Activated T-helper 2 cell treated with anti-CD3 and anti-CD28 coated beads, Interferon-gamma antibody, Interleukin-2, Interleukin-4, amounts not matched to agents 10 μg/mL and 5 μg/mL and 100 μg/mL, durations not matched to agents 14 hours and 24 hours and 36 hours (primary cell): Measurements from ENCODE around the gene SETD6. TPM values are rescaled to one million over a fixed set of nuclear protein-coding genes. Genes with fewer than 3 reads are reported as not detected.
"Not testable (repeated sequence)": the region's sequence is repeated elsewhere in the genome, so short reads cannot be mapped to it uniquely, and the experiment has no call there.

Experiments
- DNase-seq: peaks from one replicate; pipeline ENCODE4 v3.0.0; 2021; ENCODE audit warnings: low spot score
- H3K27ac Mint-ChIP-seq: one replicate; pipeline ENCODE4 v1.8.0; 2021; ENCODE audit warnings: mixed read lengths
- H3K27me3 Mint-ChIP-seq: one replicate; pipeline ENCODE4 v1.8.0; 2021; ENCODE audit warnings: low read depth, mixed read lengths
- H3K36me3 Mint-ChIP-seq: one replicate; pipeline ENCODE4 v1.8.0; 2021; ENCODE audit warnings: low read depth, mixed read lengths
- H3K4me1 Mint-ChIP-seq: one replicate; pipeline ENCODE4 v1.8.0; 2021; ENCODE audit warnings: low read depth, mixed read lengths
- H3K4me3 Mint-ChIP-seq: one replicate; pipeline ENCODE4 v1.8.0; 2021; ENCODE audit warnings: low read depth, mild to moderate bottlenecking, moderate library complexity, mixed read lengths
- H3K9me3 Mint-ChIP-seq: one replicate; pipeline ENCODE4 v1.8.0; 2021; ENCODE audit warnings: mixed read lengths
- intact Hi-C: fragments of 100-400 bp; cut with micrococcal nuclease; formaldehyde crosslinking; loops from one replicate; pipeline ENCODE4 v1.15.1; 2023
- total RNA-seq: library from RNA; stranded (reverse); gene quantifications from 2 replicates; pipeline ENCODE4 v1.2.3, GENCODE V29; 2022

Gene SETD6
- total RNA-seq, 1 donor from 2014 or later: 24.4 TPM

DNA sequence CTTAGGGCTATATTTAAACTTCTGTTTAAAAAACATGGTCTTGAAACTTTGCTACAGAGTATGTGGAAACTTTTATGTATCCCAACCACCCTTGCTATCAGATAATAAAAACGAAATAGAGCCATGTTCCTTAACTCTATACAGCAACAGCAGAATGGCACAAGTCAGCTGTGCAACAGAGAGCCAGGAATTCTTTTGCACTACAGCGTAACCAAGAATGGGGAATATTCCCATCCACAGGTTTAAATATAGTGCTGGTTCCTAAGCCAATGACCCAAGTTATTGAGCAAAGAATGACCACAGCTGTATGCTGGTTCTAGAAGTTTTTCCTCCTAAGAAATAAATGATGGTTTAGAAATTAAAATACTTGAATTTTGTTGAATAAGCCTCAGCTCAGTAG, 33.1 kb downstream of the SETD6 start:
- peaks cover 86% of the 10 kb centered on the region for H3K36me3 Mint-ChIP-seq
- no peak overlapping the region for H3K4me3 Mint-ChIP-seq
- no peaks in the 10 kb centered on the region for H3K9me3 Mint-ChIP-seq
- H3K27me3 Mint-ChIP-seq: no peaks in the 10 kb centered on the region
- intact Hi-C loops: no loop called here
- no peak overlapping the region for H3K27ac Mint-ChIP-seq
- no peak for DNase-seq
- H3K4me1 Mint-ChIP-seq: no peaks in the 10 kb centered on the region

- intact Hi-C loops: no loop called here
- H3K27me3 Mint-ChIP-seq: no peaks in the 10 kb centered on the region
- no peak overlapping the region for H3K4me3 Mint-ChIP-seq
- H3K9me3 Mint-ChIP-seq: no peaks in the 10 kb centered on the region
- no peak for DNase-seq
- H3K27ac Mint-ChIP-seq: no peak overlapping the region
- no peaks in the 10 kb centered on the region for H3K4me1 Mint-ChIP-seq
- H3K36me3 Mint-ChIP-seq: peaks cover 84% of the 10 kb centered on the region
These were observed 36.2 kb downstream of the SETD6 start for GRCh38 chr16:58551496-58551895.

DNA sequence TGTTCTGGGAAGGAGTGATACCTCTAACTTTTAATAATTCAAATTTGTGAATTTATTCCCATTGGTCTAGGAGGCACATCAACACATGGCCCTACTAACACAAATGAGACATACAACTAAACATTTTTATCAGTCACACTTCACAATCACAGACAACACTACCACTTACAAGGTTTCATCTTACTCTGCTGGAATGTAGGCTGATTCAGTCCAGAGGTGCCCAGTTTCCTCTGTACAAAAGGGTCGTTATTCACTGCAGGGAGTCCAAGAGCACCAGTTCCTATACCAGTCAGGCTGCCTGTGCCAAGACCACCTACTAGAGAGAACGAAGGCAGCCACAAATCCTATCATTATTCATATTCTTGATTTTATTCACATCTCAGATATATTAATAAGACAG, 41.4 kb downstream of the SETD6 start:
- no peak for DNase-seq
- H3K4me1 Mint-ChIP-seq: no peaks in the 10 kb centered on the region
- H3K4me3 Mint-ChIP-seq: no peak overlapping the region
- no peak overlapping the region for H3K27ac Mint-ChIP-seq
- intact Hi-C loops: loop anchor here (5.0 kb wide), 1 partner anchor 34 kb away; no protein-coding TSS in a partner anchor
- peaks cover 67% of the 10 kb centered on the region for H3K36me3 Mint-ChIP-seq
- no peaks in the 10 kb centered on the region for H3K9me3 Mint-ChIP-seq
- no peaks in the 10 kb centered on the region for H3K27me3 Mint-ChIP-seq

- Mint-ChIP-seq H3K9me3 (no peaks in the 10 kb centered on the region), H3K4me3 (no peak overlapping the region), H3K27me3 (no peaks in the 10 kb centered on the region), H3K36me3 (peaks cover 56% of the 10 kb centered on the region), H3K4me1 (no peaks in the 10 kb centered on the region), H3K27ac (no peak overlapping the region)
- no peak for DNase-seq
- intact Hi-C loops: no loop called here
These were observed 47.9 kb downstream of the SETD6 start for GRCh38 chr16:58563235-58563634.

DNA sequence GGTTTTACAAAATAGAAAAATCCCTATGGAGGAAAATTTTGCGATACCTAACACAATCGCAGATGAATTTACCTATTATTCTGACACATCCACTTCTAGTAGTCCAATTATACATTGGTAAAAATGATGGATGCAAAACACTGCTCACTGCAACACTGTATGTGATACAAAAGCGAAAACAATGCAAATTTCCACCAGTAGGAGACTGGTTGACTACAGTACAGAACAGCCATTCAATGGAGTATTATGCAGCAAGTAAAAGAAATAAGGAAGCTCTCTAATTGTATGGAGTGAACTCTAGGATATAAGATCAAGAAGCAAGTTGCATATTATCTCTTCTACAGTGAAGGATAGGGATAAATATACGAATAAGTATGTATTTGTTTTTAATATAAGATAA, 48.5 kb downstream of the SETD6 start:
- H3K27ac Mint-ChIP-seq: no peak overlapping the region
- H3K9me3 Mint-ChIP-seq: no peaks in the 10 kb centered on the region
- no peak overlapping the region for H3K4me3 Mint-ChIP-seq
- no peaks in the 10 kb centered on the region for H3K27me3 Mint-ChIP-seq
- no peak for DNase-seq
- intact Hi-C loops: no loop called here
- no peaks in the 10 kb centered on the region for H3K4me1 Mint-ChIP-seq
- peaks cover 56% of the 10 kb centered on the region for H3K36me3 Mint-ChIP-seq

DNA sequence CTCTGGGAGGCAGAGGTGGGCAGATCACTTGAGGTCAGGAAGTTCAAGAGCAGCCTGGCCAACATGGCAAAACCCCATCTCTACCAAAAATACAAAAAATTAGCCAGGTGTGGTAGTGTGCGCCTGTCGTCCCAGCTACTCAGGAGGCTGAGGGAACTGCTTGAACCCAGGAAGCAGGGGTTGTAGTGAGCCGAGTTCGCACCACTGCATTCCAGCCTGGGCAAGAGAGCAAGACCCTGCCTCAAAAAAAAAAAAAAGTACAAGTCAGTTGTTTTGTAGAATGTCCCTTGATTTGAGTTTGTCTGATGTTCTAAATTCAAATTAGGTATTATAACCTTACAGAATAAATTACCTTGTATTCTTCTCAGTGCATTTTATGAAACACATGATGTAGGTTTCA, 50.4 kb downstream of the SETD6 start:
- intact Hi-C loops, H3K4me3 Mint-ChIP-seq, DNase-seq, H3K9me3 Mint-ChIP-seq, H3K4me1 Mint-ChIP-seq, H3K27ac Mint-ChIP-seq, H3K27me3 Mint-ChIP-seq: not testable (repeated sequence)
- peaks cover 65% of the 10 kb centered on the region for H3K36me3 Mint-ChIP-seq

Other genes starting within 250 kb of the SETD6 start
- gene PRSS54, start 220.5 kb upstream of the SETD6 start, total RNA-seq: not detected in 2 replicates
- 21.0 and 22.2 TPM in 2 replicates for gene GINS3, start 123.0 kb upstream of the SETD6 start, total RNA-seq
- gene NDRG4, start 15.4 kb upstream of the SETD6 start, total RNA-seq: 3.1 and 3.6 TPM in 2 replicates
- 264 and 266 TPM in 2 replicates for gene CNOT1, start 114.3 kb downstream of the SETD6 start, total RNA-seq
- 8.8 and 9.8 TPM in 2 replicates for gene SLC38A7, start 169.3 kb downstream of the SETD6 start, total RNA-seq
- 121 and 123 TPM in 2 replicates for gene GOT2, start 218.8 kb downstream of the SETD6 start, total RNA-seq